MG63 (cell line): ENCODE data around the gene MYLK. TPM values are rescaled to one million over a fixed set of nuclear protein-coding genes. Genes with fewer than 3 reads are reported as not detected.
A peak's percentile ranks its signal among the peaks of the same experiment; 100 is the strongest.

ENCODE experiments used
- DNase-seq: peaks from one replicate; pipeline ENCODE4 v3.0.0-alpha.2; 2020
- H3K27me3 ChIP-seq: fragments of 250-450 bp; sonication (Bioruptor Pico); 2 replicates; pipeline ENCODE4 v1.5.1; 2020; ENCODE audit warnings: mild to moderate bottlenecking, moderate library complexity
- H3K36me3 ChIP-seq: fragments of 250-450 bp; sonication (Bioruptor Pico); 2 replicates; pipeline ENCODE4 v1.5.1; 2020; ENCODE audit warnings: mild to moderate bottlenecking, moderate library complexity
- H3K4me3 ChIP-seq: fragments of 250-450 bp; sonication (Bioruptor Pico); 2 replicates; pipeline ENCODE4 v1.5.1; 2020; ENCODE audit warnings: mild to moderate bottlenecking, moderate library complexity
- H3K9me3 ChIP-seq: fragments of 250-450 bp; sonication (Bioruptor Pico); 2 replicates; pipeline ENCODE4 v1.5.1; 2020; ENCODE audit warnings: mild to moderate bottlenecking, moderate library complexity
- total RNA-seq: library from RNA; depleted of rRNA; stranded (reverse); fragments of >200 nt; shearing (Covaris generic); gene quantifications from 2 replicates; pipeline ENCODE4 v1.2.3, GENCODE V29; 2014; ENCODE audit warnings: low replicate concordance

MYLK gene
- total RNA-seq, 1 experiment from 2014 or later: 12.5 TPM

GRCh38 chr3:123757281-123757940 lies 126.7 kb downstream of the MYLK start:
- Histone ChIP-seq H3K36me3 (peaks cover 9% of the 10 kb centered on the region), H3K9me3 (peaks cover 13% of the 10 kb centered on the region), H3K27me3 (no peaks in the 10 kb centered on the region), H3K4me3 (no peak overlapping the region)
- DNase-seq: peak; percentile 81

GRCh38 chr3:123755501-123755900 lies 128.6 kb downstream of the MYLK start:
- H3K36me3 ChIP-seq: peaks cover 15% of the 10 kb centered on the region
- H3K9me3 ChIP-seq: peaks cover 10% of the 10 kb centered on the region
- peak; percentile 43 for DNase-seq
- H3K27me3 ChIP-seq: no peaks in the 10 kb centered on the region
- no peak overlapping the region for H3K4me3 ChIP-seq

GRCh38 chr3:123755085-123755484 lies 129.0 kb downstream of the MYLK start:
- Histone ChIP-seq H3K9me3 (peaks cover 6% of the 10 kb centered on the region), H3K36me3 (peaks cover 15% of the 10 kb centered on the region), H3K27me3 (no peaks in the 10 kb centered on the region), H3K4me3 (no peak overlapping the region)
- no peak for DNase-seq

- H3K9me3 ChIP-seq: peaks cover 3% of the 10 kb centered on the region; the same call in 1 of the 2 replicates
These were observed 130.8 kb downstream of the MYLK start for GRCh38 chr3:123753286-123753685.

GRCh38 chr3:123752228-123752627 lies 131.9 kb downstream of the MYLK start:
- DNase-seq: no peak
- Histone ChIP-seq H3K9me3 (peaks cover 3% of the 10 kb centered on the region; the same call in 1 of the 2 replicates), H3K36me3 (peaks cover 18% of the 10 kb centered on the region), H3K27me3 (no peaks in the 10 kb centered on the region), H3K4me3 (no peak overlapping the region)

More at GRCh38 chr3:123753286-123753685, 130.8 kb downstream of the MYLK start:
- peaks cover 15% of the 10 kb centered on the region for H3K36me3 ChIP-seq
- H3K27me3 ChIP-seq: no peaks in the 10 kb centered on the region
- H3K4me3 ChIP-seq: no peak overlapping the region
- no peak for DNase-seq

- DNase-seq: no peak
- Histone ChIP-seq H3K9me3 (peaks cover 3% of the 10 kb centered on the region; the same call in 1 of the 2 replicates), H3K36me3 (peaks cover 18% of the 10 kb centered on the region), H3K4me3 (no peak overlapping the region), H3K27me3 (no peaks in the 10 kb centered on the region)
These were observed 132.7 kb downstream of the MYLK start for GRCh38 chr3:123751433-123751832.

- Histone ChIP-seq H3K36me3 (peaks cover 13% of the 10 kb centered on the region), H3K27me3 (no peaks in the 10 kb centered on the region), H3K4me3 (no peak overlapping the region), H3K9me3 (peaks cover 3% of the 10 kb centered on the region; the same call in 1 of the 2 replicates)
- DNase-seq: peak; percentile 80
These were observed 133.3 kb downstream of the MYLK start for GRCh38 chr3:123750659-123751420.

GRCh38 chr3:123750209-123750608 lies 133.9 kb downstream of the MYLK start:
- no peak for DNase-seq
- Histone ChIP-seq H3K9me3 (peaks cover 3% of the 10 kb centered on the region; the same call in 1 of the 2 replicates), H3K36me3 (peaks cover 13% of the 10 kb centered on the region), H3K4me3 (no peak overlapping the region), H3K27me3 (no peaks in the 10 kb centered on the region)

GRCh38 chr3:123749711-123750110 lies 134.4 kb downstream of the MYLK start:
- H3K27me3 ChIP-seq: no peaks in the 10 kb centered on the region

GRCh38 chr3:123745184-123745855 lies 138.8 kb downstream of the MYLK start:
- Histone ChIP-seq H3K27me3 (no peaks in the 10 kb centered on the region), H3K4me3 (no peak overlapping the region), H3K36me3 (peaks cover 7% of the 10 kb centered on the region), H3K9me3 (peaks cover 3% of the 10 kb centered on the region; the same call in 1 of the 2 replicates)
- DNase-seq: no peak

More at GRCh38 chr3:123749711-123750110, 134.4 kb downstream of the MYLK start:
- peaks cover 3% of the 10 kb centered on the region; the same call in 1 of the 2 replicates for H3K9me3 ChIP-seq
- H3K4me3 ChIP-seq: no peak overlapping the region
- peak; percentile 75 for DNase-seq
- peaks cover 13% of the 10 kb centered on the region for H3K36me3 ChIP-seq

- no peak overlapping the region for H3K4me3 ChIP-seq
- H3K27me3 ChIP-seq: no peaks in the 10 kb centered on the region
- peaks cover 4% of the 10 kb centered on the region; the same call in 1 of the 2 replicates for H3K36me3 ChIP-seq
- H3K9me3 ChIP-seq: no peaks in the 10 kb centered on the region
- DNase-seq: no peak
These were observed 140.1 kb downstream of the MYLK start for GRCh38 chr3:123744064-123744463.

- no peaks in the 10 kb centered on the region for H3K27me3 ChIP-seq
- no peak overlapping the region for H3K4me3 ChIP-seq
- DNase-seq: no peak
- H3K36me3 ChIP-seq: peaks cover 5% of the 10 kb centered on the region; the same call in 1 of the 2 replicates
- H3K9me3 ChIP-seq: no peaks in the 10 kb centered on the region
These were observed 141.0 kb downstream of the MYLK start for GRCh38 chr3:123743121-123743520.

- no peak for DNase-seq
- Histone ChIP-seq H3K4me3 (no peak overlapping the region), H3K27me3 (no peaks in the 10 kb centered on the region), H3K36me3 (0 out of 2 replicates have a peak, but pooled peaks cover 5% of the 10 kb centered on the region), H3K9me3 (no peaks in the 10 kb centered on the region)
These were observed 143.1 kb downstream of the MYLK start for GRCh38 chr3:123741041-123741511.

- H3K36me3 ChIP-seq: 0 out of 2 replicates have a peak, but pooled peaks cover 5% of the 10 kb centered on the region
- DNase-seq: no peak
These were observed 143.7 kb downstream of the MYLK start for GRCh38 chr3:123740391-123740822.

GRCh38 chr3:123739754-123740153 lies 144.4 kb downstream of the MYLK start:
- 0 out of 2 replicates have a peak, but pooled peaks cover 5% of the 10 kb centered on the region for H3K36me3 ChIP-seq
- H3K4me3 ChIP-seq: no peak overlapping the region
- no peaks in the 10 kb centered on the region for H3K9me3 ChIP-seq
- DNase-seq: peak; percentile 81
- H3K27me3 ChIP-seq: no peaks in the 10 kb centered on the region

More at GRCh38 chr3:123740391-123740822, 143.7 kb downstream of the MYLK start:
- H3K27me3 ChIP-seq: no peaks in the 10 kb centered on the region
- H3K4me3 ChIP-seq: no peak overlapping the region
- no peaks in the 10 kb centered on the region for H3K9me3 ChIP-seq

- Histone ChIP-seq H3K9me3 (no peaks in the 10 kb centered on the region), H3K27me3 (no peaks in the 10 kb centered on the region), H3K36me3 (0 out of 2 replicates have a peak, but pooled peaks cover 5% of the 10 kb centered on the region), H3K4me3 (no peak overlapping the region)
- DNase-seq: no peak
These were observed 145.0 kb downstream of the MYLK start for GRCh38 chr3:123739106-123739505.
